LHCN-M2 (cell line): ENCODE data around the gene CCR6. TPM values are rescaled to one million over a fixed set of nuclear protein-coding genes. Genes with fewer than 3 reads are reported as not detected.

ENCODE experiments used
- DNase-seq: peaks from one replicate; pipeline ENCODE4 v3.0.0-alpha.2; 2012; ENCODE audit warnings: low read depth
- total RNA-seq: library from RNA; depleted of rRNA; stranded (reverse); fragments of >200 nt; gene quantifications from 2 replicates; pipeline ENCODE4 v1.2.3, GENCODE V29; 2014

Gene CCR6
- total RNA-seq, 1 experiment from 2014 or later: not detected

GRCh38 chr6:167098825-167099225 is 24.1 kb upstream of the CCR6 start:
- no peak for DNase-seq

- DNase-seq: no peak
Measured at GRCh38 chr6:167099707-167100106, 23.2 kb upstream of the CCR6 start.

GRCh38 chr6:167100241-167100674 is 22.6 kb upstream of the CCR6 start:
- DNase-seq: no peak

GRCh38 chr6:167102318-167102717 is 20.6 kb upstream of the CCR6 start:
- DNase-seq: no peak

GRCh38 chr6:167103041-167103891 is 19.6 kb upstream of the CCR6 start:
- no peak for DNase-seq

GRCh38 chr6:167104388-167104787 is 18.5 kb upstream of the CCR6 start:
- no peak for DNase-seq

GRCh38 chr6:167105060-167105459 is 17.8 kb upstream of the CCR6 start:
- no peak for DNase-seq

- no peak for DNase-seq
Measured at GRCh38 chr6:167106406-167106805, 16.5 kb upstream of the CCR6 start.

- no peak for DNase-seq
Measured at GRCh38 chr6:167107787-167108186, 15.1 kb upstream of the CCR6 start.

- no peak for DNase-seq
Measured at GRCh38 chr6:167108278-167108677, 14.6 kb upstream of the CCR6 start.

- DNase-seq: no peak
Measured at GRCh38 chr6:167109651-167110050, 13.2 kb upstream of the CCR6 start.

- DNase-seq: no peak
Measured at GRCh38 chr6:167111597-167111996, 11.3 kb upstream of the CCR6 start.

- no peak for DNase-seq
Measured at GRCh38 chr6:167112421-167112820, 10.5 kb upstream of the CCR6 start.

- DNase-seq: no peak
Measured at GRCh38 chr6:167113047-167113754, 9.7 kb upstream of the CCR6 start.

- no peak for DNase-seq
Measured at GRCh38 chr6:167113935-167114910, 8.7 kb upstream of the CCR6 start.

GRCh38 chr6:167115054-167115453 is 7.8 kb upstream of the CCR6 start:
- no peak for DNase-seq

- no peak for DNase-seq
Measured at GRCh38 chr6:167116109-167116837, 6.6 kb upstream of the CCR6 start.

GRCh38 chr6:167116838-167117228 is 6.1 kb upstream of the CCR6 start:
- DNase-seq: no peak

GRCh38 chr6:167118006-167118405 is 4.9 kb upstream of the CCR6 start:
- DNase-seq: no peak

GRCh38 chr6:167118839-167119238 is 4.1 kb upstream of the CCR6 start:
- no peak for DNase-seq
